ACC112 (cell line): ENCODE measurements around the gene OR4C15.

Experiments
- H2AFZ ChIP-seq: fragments of 200-600 bp; sonication (generic); one replicate; pipeline ENCODE4 v1.6.0; 2017; ENCODE audit warnings: antibody characterized with exemption, low read length; ENCODE audit not compliant: unreplicated experiment
- H3K27ac ChIP-seq: fragments of 200-600 bp; sonication (generic); 2 replicates; pipeline ENCODE4 v1.5.1; 2014; ENCODE audit warnings: low read depth, mild to moderate bottlenecking, antibody characterized with exemption, low read length, moderate library complexity
- H3K27me3 ChIP-seq: fragments of 200-600 bp; sonication (generic); 2 replicates; pipeline ENCODE4 v1.6.1; 2014; ENCODE audit warnings: mild to moderate bottlenecking, antibody characterized with exemption, low read length, moderate library complexity, mixed read lengths; ENCODE audit not compliant: insufficient read depth
- H3K36me3 ChIP-seq: fragments of 200-600 bp; sonication (generic); 2 replicates; pipeline ENCODE4 v1.6.1; 2016; ENCODE audit warnings: mild to moderate bottlenecking, antibody characterized with exemption, low read length, moderate library complexity, mixed read lengths; ENCODE audit not compliant: insufficient read depth
- H3K4me1 ChIP-seq: fragments of 200-600 bp; sonication (generic); one replicate; pipeline ENCODE4 v1.6.1; 2016; ENCODE audit warnings: low read length, mixed read lengths; ENCODE audit not compliant: insufficient read depth, unreplicated experiment, control insufficient read depth
- H3K4me3 ChIP-seq: fragments of 200-600 bp; sonication (generic); 2 replicates; pipeline ENCODE4 v1.5.1; 2014; ENCODE audit warnings: mild to moderate bottlenecking, low read depth, low read length
- H3K79me2 ChIP-seq: fragments of 200-600 bp; sonication (generic); one replicate; pipeline ENCODE4 v1.6.0; 2016; ENCODE audit warnings: low read length; ENCODE audit not compliant: control insufficient read depth, unreplicated experiment, insufficient read depth

Gene OR4C15

GRCh38 chr11:55554169-55554568 lies at the start of gene OR4C15:
Gene OR4C15, plus strand, starts transcription at chr11:55554469. Its CDS starts 0 bp downstream, at chr11:55554469.
- no peaks in the 10 kb centered on the region for H3K36me3 ChIP-seq
- H3K79me2 ChIP-seq, result no peaks in the 10 kb centered on the region
- H3K27me3 ChIP-seq, result no peaks in the 10 kb centered on the region

GRCh38 chr11:55571828-55572227 lies 17.6 kb downstream of the OR4C15 start, which contains the start of gene OR4C16:
Gene OR4C16, plus strand, starts transcription at chr11:55572128. Its CDS starts 0 bp downstream, at chr11:55572128.
- Histone ChIP-seq H3K27ac (no peak within 1 kb of the TSS), H2AFZ (no peak within 1 kb of the TSS), H3K36me3 (no peaks in the 10 kb centered on the region), H3K4me1 (no peaks in the 10 kb centered on the region), H3K4me3 (no peak within 1 kb of the TSS), H3K79me2 (no peaks in the 10 kb centered on the region), H3K27me3 (no peaks in the 10 kb centered on the region)

More at GRCh38 chr11:55554169-55554568, at the start of gene OR4C15:
- no peak within 1 kb of the TSS for H3K27ac ChIP-seq
- H3K4me3 ChIP-seq, result no peak within 1 kb of the TSS
- H3K4me1 ChIP-seq, result no peaks in the 10 kb centered on the region
- H2AFZ ChIP-seq, result no peak within 1 kb of the TSS

- no peaks in the 10 kb centered on the region for H3K4me1 ChIP-seq
- no peak overlapping the region for H2AFZ ChIP-seq
- H3K79me2 ChIP-seq, result no peaks in the 10 kb centered on the region
- H3K36me3 ChIP-seq, result no peaks in the 10 kb centered on the region
- H3K4me3 ChIP-seq, result no peak overlapping the region
- H3K27ac ChIP-seq, result no peak overlapping the region
- no peaks in the 10 kb centered on the region for H3K27me3 ChIP-seq
Observed at GRCh38 chr11:55572548-55572947, 18.3 kb downstream of the OR4C15 start.
